Hair follicle dermal papilla cell (primary cell): ENCODE data around the gene GPR157. TPM values are rescaled to one million over a fixed set of nuclear protein-coding genes. Genes with fewer than 3 reads are reported as not detected.

Experiments used
- small RNA-seq: library from RNA; depleted of rRNA; stranded (forward); fragments of <200 nt; gene quantifications from one replicate; pipeline ENCODE3, GENCODE V24; 2012
- total RNA-seq: library from RNA; depleted of rRNA; stranded (reverse); fragments of >200 nt; gene quantifications from 2 replicates; pipeline ENCODE4 v1.2.3, GENCODE V29; 2012

The GPR157 gene, protein sequence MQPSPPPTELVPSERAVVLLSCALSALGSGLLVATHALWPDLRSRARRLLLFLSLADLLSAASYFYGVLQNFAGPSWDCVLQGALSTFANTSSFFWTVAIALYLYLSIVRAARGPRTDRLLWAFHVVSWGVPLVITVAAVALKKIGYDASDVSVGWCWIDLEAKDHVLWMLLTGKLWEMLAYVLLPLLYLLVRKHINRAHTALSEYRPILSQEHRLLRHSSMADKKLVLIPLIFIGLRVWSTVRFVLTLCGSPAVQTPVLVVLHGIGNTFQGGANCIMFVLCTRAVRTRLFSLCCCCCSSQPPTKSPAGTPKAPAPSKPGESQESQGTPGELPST
- 3.1 and 6.9 TPM in 2 replicates for total RNA-seq

DNA sequence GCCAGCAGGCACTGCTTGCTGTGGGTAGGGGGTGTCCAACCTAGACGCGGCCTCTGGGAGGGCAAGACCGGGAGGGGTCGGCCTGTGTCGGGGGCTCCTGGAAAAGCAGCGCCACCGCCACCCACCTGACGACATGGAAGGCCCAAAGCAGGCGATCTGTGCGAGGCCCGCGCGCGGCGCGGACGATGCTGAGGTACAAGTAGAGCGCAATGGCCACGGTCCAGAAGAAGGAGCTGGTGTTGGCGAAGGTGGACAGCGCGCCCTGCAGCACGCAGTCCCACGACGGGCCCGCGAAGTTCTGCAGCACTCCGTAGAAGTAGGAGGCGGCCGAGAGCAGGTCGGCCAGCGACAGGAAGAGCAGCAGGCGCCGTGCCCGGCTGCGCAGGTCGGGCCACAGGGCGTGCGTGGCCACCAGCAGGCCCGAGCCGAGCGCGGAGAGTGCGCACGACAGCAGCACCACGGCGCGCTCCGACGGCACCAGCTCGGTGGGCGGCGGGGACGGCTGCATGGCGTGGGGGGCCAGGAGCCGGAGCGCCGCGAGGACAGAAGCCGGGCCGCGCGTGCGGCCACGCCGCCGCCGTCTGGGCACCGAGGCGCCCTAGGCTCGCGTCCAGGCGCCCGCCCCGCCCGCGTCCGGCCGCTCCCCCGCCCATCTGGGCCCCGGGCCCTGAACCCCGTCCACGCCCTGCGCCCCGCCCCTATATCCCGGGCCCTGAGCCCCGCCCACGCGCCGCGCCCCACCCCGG is at the start of gene GPR157:
GPR157 (minus strand) TSS at position 583 of the 746 bp plus-strand sequence; CDS start at position 508, 75 bp downstream.

DNA sequence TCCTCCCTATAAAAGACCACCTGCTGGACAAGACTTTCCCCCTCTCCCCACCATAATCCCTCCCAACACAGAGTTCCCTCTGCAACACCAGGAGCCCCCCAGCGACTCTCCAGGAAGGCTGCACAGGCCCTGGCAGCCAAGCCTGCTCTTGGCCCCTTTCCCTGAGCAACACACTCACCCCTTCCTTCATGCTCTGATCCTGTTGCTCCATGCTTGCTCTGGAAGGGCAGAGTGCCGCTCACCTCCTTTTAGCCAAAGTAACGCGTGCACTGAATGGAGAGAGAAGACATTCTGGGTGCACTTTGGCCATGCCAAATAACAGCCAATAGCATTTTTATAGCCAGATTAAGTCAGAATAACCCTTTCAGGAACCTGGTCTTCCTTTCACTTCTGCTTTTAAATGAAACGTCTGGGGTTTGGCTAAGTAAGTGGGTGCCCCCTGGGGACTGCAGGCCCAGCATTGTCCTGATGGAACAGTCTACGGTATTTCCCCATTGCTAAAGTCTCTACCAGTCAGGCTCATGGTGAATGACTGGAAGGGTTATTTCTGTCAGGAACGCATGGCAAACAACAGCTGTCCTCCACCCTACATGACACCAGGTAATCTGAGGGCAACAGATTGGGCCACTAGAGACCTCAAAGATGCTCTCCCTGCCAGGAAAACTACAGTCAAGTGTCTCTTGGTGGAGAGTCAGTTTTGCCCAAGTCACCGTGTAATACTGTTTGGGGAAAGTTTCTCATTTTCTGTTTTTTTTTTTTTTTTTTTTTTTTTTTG is 59.4 kb downstream of the GPR157 start, which contains the start of gene SLC2A5:
SLC2A5 (minus strand) TSS at position 310 of the 775 bp plus-strand sequence; CDS start at position 211, 99 bp downstream.

Small RNAs within 50 kb of the gene (small RNA-seq; reads per million reads assigned to genes)
- not detected for gene RF00424

Other genes with a start within 250 kb of the GPR157 start
- not detected in 2 replicates for gene CA6, start 183.2 kb downstream of the GPR157 start, total RNA-seq
- 0.16 TPM in 1 of 2 replicates, not detected in the other for gene SLC2A7, start 102.7 kb downstream of the GPR157 start, total RNA-seq
- 7.1 and 19.1 TPM in 2 replicates for gene SLC2A5, start 59.5 kb downstream of the GPR157 start, total RNA-seq
- 49.4 and 73.3 TPM in 2 replicates for gene H6PD, start 105.7 kb upstream of the GPR157 start, total RNA-seq
- gene SPSB1, start 163.8 kb upstream of the GPR157 start, total RNA-seq = 21.3 and 21.6 TPM in 2 replicates